SK-N-SH (cell line): ENCODE measurements around the gene TMEM134. TPM values are rescaled to one million over a fixed set of nuclear protein-coding genes. Genes with fewer than 3 reads are reported as not detected.
A peak's percentile ranks its signal among the peaks of the same experiment; 100 is the strongest.

ENCODE experiments used
- CTCF ChIA-PET: fragments of 300-600, 350-600 bp; formaldehyde crosslinking; extraction: SDS; loops from one replicate; lab custom pipeline; 2021; lab: Yijun Ruan, JAX
- POLR2A ChIA-PET: fragments of 350-600 bp; sonication (Branson Sonifier 250); formaldehyde crosslinking; extraction: SDS; loops from one replicate; lab custom pipeline; 2020; ENCODE audit warnings: antibody characterized with exemption, inconsistent platforms; lab: Yijun Ruan, JAX
- DNase-seq: peaks from one replicate; pipeline ENCODE4 v3.0.0; 2012
- H2AFZ ChIP-seq: fragments of 200-600 bp; sonication (generic); 2 replicates; pipeline ENCODE4 v1.8.1; 2016; ENCODE audit warnings: antibody characterized with exemption, mild to moderate bottlenecking, low read depth
- H3F3A ChIP-seq: fragments of 200-600 bp; sonication (generic); replicated peaks from 2 replicates; pipeline ENCODE3; 2016; ENCODE audit warnings: antibody characterized with exemption, mild to moderate bottlenecking; ENCODE audit not compliant: insufficient read depth
- H3K27ac ChIP-seq, 2 experiments: fragments of 200-500 bp in 1 of 2; fragments of 200-600 bp in 1 of 2; sonication (Bioruptor generic) in 1 of 2; sonication (generic), shearing (Covaris generic) in 1 of 2; 2 replicates each; pipeline versions ENCODE4 v1.5.1 to v1.6.1; 2014 to 2016; ENCODE audit warnings: low read depth in 2 of 2, inconsistent platforms in 1 of 2, low read length in 1 of 2, mild to moderate bottlenecking in 1 of 2, mixed read lengths in 1 of 2
- H3K27me3 ChIP-seq: fragments of 200-600 bp; sonication (generic), shearing (Covaris generic); 2 replicates; pipeline ENCODE4 v1.6.1; 2016; ENCODE audit warnings: mixed run types; ENCODE audit not compliant: insufficient read depth
- H3K36me3 ChIP-seq, 2 experiments: fragments of 200-500 bp in 1 of 2; fragments of 200-600 bp in 1 of 2; sonication (Bioruptor generic) in 1 of 2; sonication (generic) in 1 of 2; replicated peaks in 1 of 2; 2 replicates each; pipeline versions ENCODE3 to v1.5.1; 2014 to 2016; ENCODE audit warnings: low read length in 1 of 2, mild to moderate bottlenecking in 1 of 2; ENCODE audit not compliant: insufficient read depth in 2 of 2, control insufficient read depth in 1 of 2
- H3K4me1 ChIP-seq, 2 experiments: fragments of 200-500 bp in 1 of 2; fragments of 200-600 bp in 1 of 2; sonication (Bioruptor generic) in 1 of 2; sonication (generic), shearing (Covaris generic) in 1 of 2; 2 replicates each; pipeline versions ENCODE4 v1.5.1 to v1.6.1; 2014 to 2016; ENCODE audit warnings: low read depth in 1 of 2, low read length in 1 of 2, mixed run types in 1 of 2; ENCODE audit not compliant: insufficient read depth in 2 of 2, control insufficient read depth in 1 of 2
- H3K4me2 ChIP-seq: fragments of 200-600 bp; sonication (generic), shearing (Covaris generic); 2 replicates; pipeline ENCODE4 v1.6.1; 2017; ENCODE audit warnings: mixed run types
- H3K4me3 ChIP-seq, 2 experiments: fragments of 200-500 bp in 1 of 2; fragments of 200-600 bp in 1 of 2; sonication (Bioruptor generic) in 1 of 2; sonication (generic), shearing (Covaris generic) in 1 of 2; 2 replicates each; pipeline versions ENCODE4 v1.5.1 to v1.8.1; 2014 to 2016; ENCODE audit warnings: low read depth in 2 of 2, inconsistent platforms in 1 of 2, low read length in 1 of 2, mild to moderate bottlenecking in 1 of 2, mixed read lengths in 1 of 2, moderate library complexity in 1 of 2
- H3K79me2 ChIP-seq: fragments of 200-600 bp; sonication (generic); 2 replicates; pipeline ENCODE4 v1.8.1; 2017; ENCODE audit warnings: mild to moderate bottlenecking; ENCODE audit not compliant: insufficient read depth
- H3K9ac ChIP-seq: fragments of 200-600 bp; sonication (generic); 2 replicates; pipeline ENCODE4 v1.6.1; 2017; ENCODE audit warnings: mixed run types
- H3K9me2 ChIP-seq: fragments of 200-600 bp; sonication (generic); 2 replicates; pipeline ENCODE4 v1.6.1; 2017; ENCODE audit warnings: mixed run types
- H3K9me3 ChIP-seq: fragments of 200-600 bp; sonication (generic); 2 replicates; pipeline ENCODE4 v1.6.1; 2017; ENCODE audit warnings: mixed run types, mild to moderate bottlenecking, moderate library complexity
- H4K20me1 ChIP-seq: fragments of 200-600 bp; sonication (generic); 2 replicates; pipeline ENCODE4 v1.6.1; 2017; ENCODE audit warnings: mild to moderate bottlenecking, mixed run types; ENCODE audit not compliant: insufficient read depth
- CHD2 ChIP-seq: fragments of 150-350 bp; IDR thresholded peaks from 2 replicates; pipeline ENCODE4 v1.6.1; 2018; ENCODE audit warnings: low read length; ENCODE audit not compliant: partially characterized antibody
- CTCF ChIP-seq: fragments of 200-600 bp; sonication (generic); IDR thresholded peaks from 2 replicates; pipeline ENCODE4 v1.6.1; 2017; ENCODE audit warnings: antibody characterized with exemption, mild to moderate bottlenecking, moderate library complexity
- ELF1 ChIP-seq: IDR thresholded peaks from 2 replicates; pipeline ENCODE4 v1.4.0; 2012
- EZH2phosphoT487 ChIP-seq: fragments of 200-600 bp; sonication (generic); IDR thresholded peaks from 2 replicates; pipeline ENCODE4 v1.6.1; 2017; ENCODE audit warnings: low read depth, mixed run types, mild to moderate bottlenecking, antibody characterized with exemption, moderate library complexity, borderline replicate concordance
- FOXJ3 ChIP-seq: sonication (generic); formaldehyde crosslinking; IDR thresholded peaks from 2 replicates; pipeline ENCODE4 v1.5.1; 2020; ENCODE audit warnings: mild to moderate bottlenecking, missing genetic modification reagents
- GABPA ChIP-seq: IDR thresholded peaks from 2 replicates; pipeline ENCODE4 v1.4.0; 2012; ENCODE audit warnings: low read depth, mild to moderate bottlenecking
- JUND ChIP-seq: IDR thresholded peaks from 2 replicates; pipeline ENCODE4 v1.4.0; 2012
- MXI1 ChIP-seq: IDR thresholded peaks from 2 replicates; pipeline ENCODE4 v1.6.1; 2012; ENCODE audit warnings: mild to moderate bottlenecking, low read depth, low read length, improper control_type of control experiment
- NRF1 ChIP-seq: IDR thresholded peaks from 2 replicates; pipeline ENCODE4 v1.6.1; 2012; ENCODE audit warnings: low read depth, mild to moderate bottlenecking, low read length
- POLR2AphosphoS5 ChIP-seq: IDR thresholded peaks from 2 replicates; pipeline ENCODE4 v1.6.1; 2012; ENCODE audit warnings: low read depth, low read length
- RAD21 ChIP-seq: IDR thresholded peaks from 2 replicates; pipeline ENCODE4 v1.6.1; 2012; ENCODE audit warnings: mild to moderate bottlenecking, low read length
- RCOR1 ChIP-seq: fragments of 150-350 bp; IDR thresholded peaks from 2 replicates; pipeline ENCODE4 v1.6.1; 2017; ENCODE audit warnings: antibody characterized with exemption, low read length
- SIN3A ChIP-seq: IDR thresholded peaks from 2 replicates; pipeline ENCODE4 v1.6.1; 2012; ENCODE audit warnings: low read depth, mild to moderate bottlenecking, low read length, moderate library complexity, borderline replicate concordance
- SMC3 ChIP-seq: IDR thresholded peaks from 2 replicates; pipeline ENCODE4 v1.6.1; 2012; ENCODE audit warnings: low read depth, low read length, improper control_type of control experiment
- TAF1 ChIP-seq: IDR thresholded peaks from 2 replicates; pipeline ENCODE4 v1.6.1; 2012; ENCODE audit warnings: low read depth, mild to moderate bottlenecking, low read length, moderate library complexity, borderline replicate concordance
- USF1 ChIP-seq: IDR thresholded peaks from 2 replicates; pipeline ENCODE4 v1.4.0; 2012; ENCODE audit warnings: low read depth, borderline replicate concordance
- YY1 ChIP-seq: IDR thresholded peaks from 2 replicates; pipeline ENCODE4 v1.4.0; 2012; ENCODE audit warnings: low read depth, mild to moderate bottlenecking
- ZBTB33 ChIP-seq: IDR thresholded peaks from 2 replicates; pipeline ENCODE4 v1.4.0; 2012; ENCODE audit warnings: low read depth, borderline replicate concordance
- WGBS: methylation state at CpG from one replicate; pipeline ENCODE4 v1.1.6; 2017; ENCODE audit warnings: low lambda C conversion rate; 5-methylcytosine and 5-hydroxymethylcytosine counted together
- polyA plus RNA-seq, 3 experiments: library from polyadenylated mRNA; depleted of rRNA; stranded (reverse); fragments of >200 nt; gene quantifications; 2 replicates each; pipeline ENCODE4 v1.2.3, GENCODE V29; 2012

The TMEM134 gene
- polyA plus RNA-seq, 1 of the 3 experiments (the other 2 are of a cell fraction) = 132 TPM

GRCh38 chr11:67429038-67429668, 39.9 kb downstream of the TMEM134 start:
- peak overlapping the region; percentile 77; the same call in 1 of the 2 replicates for H2AFZ ChIP-seq
- WGBS = 28% methylated on average over 7 of the region's 12 CpGs
- H3K9me2 ChIP-seq = no peaks in the 10 kb centered on the region
- H3K4me2 ChIP-seq = peak overlapping the region; percentile 99
- no peaks in the 10 kb centered on the region for H3K9me3 ChIP-seq
- H3K27me3 ChIP-seq = no peaks in the 10 kb centered on the region
- CTCF ChIA-PET = no interaction called here
- TF ChIP-seq RAD21 (no peak), ELF1 (no peak), USF1 (no peak), RCOR1 (no peak), SMC3 (no peak), SIN3A (no peak)
- TF ChIP-seq, all 33 proteins: peak for 0
- Histone ChIP-seq H3F3A (no peaks in the 10 kb centered on the region), H3K4me3 (peak overlapping the region; percentile 76 to 85), H3K79me2 (peaks cover 28% of the 10 kb centered on the region), H4K20me1 (no peaks in the 10 kb centered on the region), H3K36me3 (peaks cover 3 to 25% of the 10 kb centered on the region in 2 experiments), H3K4me1 (peaks cover 3 to 10% of the 10 kb centered on the region in 2 experiments; a peak in 1 of 4 replicates), H3K27ac (peak overlapping the region in 1 of 2 experiments; percentile 40; a peak in 2 of 4 replicates), H3K9ac (peak overlapping the region; percentile 92)
- POLR2A ChIA-PET = interaction anchor here (0.9 to 1.8 kb wide), 4 partner anchors 9 to 39 kb away, joined by 3 to 6 read pairs (median 4); partner anchors contain the start of gene PPP1CA
- no peak for DNase-seq

- POLR2A ChIA-PET = interaction anchor here (0.8 to 1.8 kb wide), 6 partner anchors 9 to 40 kb away, joined by 3 to 6 read pairs (median 3); partner anchors contain the start of genes PPP1CA, PTPRCAP and RAD9A
- H3K27ac ChIP-seq = peak within 1 kb of the TSS; percentile 49 to 78
- TF ChIP-seq GABPA (peak; percentile 71), ZBTB33 (no peak), NRF1 (peak; percentile 59), POLR2AphosphoS5 (peak; percentile 88), YY1 (peak; percentile 97), USF1 (no peak), CHD2 (peak; percentile 94), EZH2phosphoT487 (no peak), FOXJ3 (CRISPR knock-in tag) (peak; percentile 20; the same call in 1 of the 2 replicates), ELF1 (peak; percentile 86), SIN3A (peak; percentile 91), CTCF (no peak), RCOR1 (no peak), TAF1 (peak; percentile 69), JUND (no peak), MXI1 (peak; percentile 69)
Measured at GRCh38 chr11:67428052-67429001, 40.7 kb downstream of the TMEM134 start, which contains the start of gene RPS6KB2. Gene RPS6KB2, plus strand, starts transcription at chr11:67428494. Its CDS starts 52 bp downstream, at chr11:67428546.

More at GRCh38 chr11:67428052-67429001, 40.7 kb downstream of the TMEM134 start, which contains the start of gene RPS6KB2:
- Histone ChIP-seq H3K79me2 (peaks cover 28% of the 10 kb centered on the region), H3K9ac (peak within 1 kb of the TSS; percentile 92), H4K20me1 (no peaks in the 10 kb centered on the region), H3K4me3 (peak within 1 kb of the TSS; percentile 76 to 85), H3K4me2 (peak within 1 kb of the TSS; percentile 99), H3F3A (no peaks in the 10 kb centered on the region), H3K9me3 (no peaks in the 10 kb centered on the region), H3K27me3 (no peaks in the 10 kb centered on the region), H3K9me2 (no peaks in the 10 kb centered on the region), H3K4me1 (peaks cover 3 to 10% of the 10 kb centered on the region in 2 experiments; a peak in 1 of 4 replicates), H2AFZ (peak within 1 kb of the TSS; percentile 78), H3K36me3 (peaks cover 3 to 17% of the 10 kb centered on the region in 2 experiments)
- peak; percentile 99 for DNase-seq
- under 1% methylated on average over 31 of the region's 68 CpGs for WGBS
- CTCF ChIA-PET = interaction anchor here (0.8 to 1.0 kb wide), 3 partner anchors 27 to 157 kb away, joined by 3 to 4 read pairs (median 3); no protein-coding TSS in a partner anchor
